Ishikawa (cell line): ENCODE measurements around the gene TGM4.

Experiments
- CEBPB ChIP-seq: IDR thresholded peaks from 2 replicates; pipeline ENCODE4 v1.6.1; 2012
- CREB1 ChIP-seq: IDR thresholded peaks from 2 replicates; pipeline ENCODE4 v1.6.1; 2012; ENCODE audit warnings: low read depth
- EGR1 ChIP-seq: IDR thresholded peaks from 2 replicates; pipeline ENCODE4 v1.6.1; 2012
- EP300 ChIP-seq: IDR thresholded peaks from 2 replicates; pipeline ENCODE4 v1.6.1; 2012; ENCODE audit warnings: borderline replicate concordance
- FOXM1 ChIP-seq: IDR thresholded peaks from 2 replicates; pipeline ENCODE4 v1.6.1; 2012; ENCODE audit warnings: low read depth, borderline replicate concordance
- MAX ChIP-seq: IDR thresholded peaks from 2 replicates; pipeline ENCODE4 v1.6.1; 2012
- NFIC ChIP-seq: IDR thresholded peaks from 2 replicates; pipeline ENCODE4 v1.6.1; 2012
- RAD21 ChIP-seq: IDR thresholded peaks from 2 replicates; pipeline ENCODE4 v1.6.1; 2012; ENCODE audit warnings: low read depth
- REST ChIP-seq: IDR thresholded peaks from 2 replicates; pipeline ENCODE4 v1.6.1; 2012; ENCODE audit warnings: low read depth, mild to moderate bottlenecking
- TAF1 ChIP-seq: IDR thresholded peaks from 2 replicates; pipeline ENCODE4 v1.6.1; 2012; ENCODE audit warnings: low read depth, mild to moderate bottlenecking
- TCF12 ChIP-seq: IDR thresholded peaks from 2 replicates; pipeline ENCODE4 v1.6.1; 2012; ENCODE audit warnings: low read depth
- TEAD4 ChIP-seq: IDR thresholded peaks from 2 replicates; pipeline ENCODE4 v1.6.1; 2012
- USF1 ChIP-seq: IDR thresholded peaks from 2 replicates; pipeline ENCODE4 v1.6.1; 2012
- YY1 ChIP-seq: IDR thresholded peaks from 2 replicates; pipeline ENCODE4 v1.6.1; 2012; ENCODE audit warnings: low read depth
- ZBTB7A ChIP-seq: IDR thresholded peaks from 2 replicates; pipeline ENCODE4 v1.6.1; 2012; ENCODE audit warnings: low read depth

The TGM4 gene

GRCh38 chr3:44832965-44833364, 41.4 kb upstream of the TGM4 start:
- no peak for TF ChIP-seq RAD21

GRCh38 chr3:44833394-44833793, 41.0 kb upstream of the TGM4 start:
- TF ChIP-seq CEBPB (no peak), EP300 (no peak), CREB1 (no peak), REST (no peak), TEAD4 (no peak), FOXM1 (no peak), ZBTB7A (no peak), TAF1 (no peak), USF1 (no peak), TCF12 (no peak)

GRCh38 chr3:44835684-44836083, 38.7 kb upstream of the TGM4 start:
- TF ChIP-seq EGR1, result no peak
- no peak for TF ChIP-seq MAX
- TF ChIP-seq REST, result no peak
- no peak for TF ChIP-seq FOXM1
- TF ChIP-seq TEAD4, result no peak
- no peak for TF ChIP-seq CEBPB
- TF ChIP-seq RAD21, result no peak
- no peak for TF ChIP-seq YY1
- TF ChIP-seq ZBTB7A, result no peak
- TF ChIP-seq EP300, result no peak

- TF ChIP-seq CEBPB (no peak), EGR1 (no peak), FOXM1 (no peak), REST (no peak), ZBTB7A (no peak), CREB1 (no peak), TCF12 (no peak), NFIC (no peak), EP300 (no peak), TEAD4 (no peak), USF1 (no peak), RAD21 (no peak), MAX (no peak), TAF1 (no peak), YY1 (no peak)
Measured at GRCh38 chr3:44842376-44842775, 32.0 kb upstream of the TGM4 start.

GRCh38 chr3:44845528-44846520, 28.6 kb upstream of the TGM4 start:
- no peak for TF ChIP-seq FOXM1
- no peak for TF ChIP-seq YY1
- no peak for TF ChIP-seq NFIC
- no peak for TF ChIP-seq REST
